NCI-H2196 (cell line): ENCODE data around the gene PSG4.
"Not testable (repeated sequence)": the region's sequence is repeated elsewhere in the genome, so short reads cannot be mapped to it uniquely, and the experiment has no call there.

ENCODE experiments used
- DNase-seq: peaks from one replicate; lab custom pipeline; 2025; ENCODE audit not compliant: unreplicated experiment; lab: John Stamatoyannopoulos, UW

The PSG4 gene

DNA sequence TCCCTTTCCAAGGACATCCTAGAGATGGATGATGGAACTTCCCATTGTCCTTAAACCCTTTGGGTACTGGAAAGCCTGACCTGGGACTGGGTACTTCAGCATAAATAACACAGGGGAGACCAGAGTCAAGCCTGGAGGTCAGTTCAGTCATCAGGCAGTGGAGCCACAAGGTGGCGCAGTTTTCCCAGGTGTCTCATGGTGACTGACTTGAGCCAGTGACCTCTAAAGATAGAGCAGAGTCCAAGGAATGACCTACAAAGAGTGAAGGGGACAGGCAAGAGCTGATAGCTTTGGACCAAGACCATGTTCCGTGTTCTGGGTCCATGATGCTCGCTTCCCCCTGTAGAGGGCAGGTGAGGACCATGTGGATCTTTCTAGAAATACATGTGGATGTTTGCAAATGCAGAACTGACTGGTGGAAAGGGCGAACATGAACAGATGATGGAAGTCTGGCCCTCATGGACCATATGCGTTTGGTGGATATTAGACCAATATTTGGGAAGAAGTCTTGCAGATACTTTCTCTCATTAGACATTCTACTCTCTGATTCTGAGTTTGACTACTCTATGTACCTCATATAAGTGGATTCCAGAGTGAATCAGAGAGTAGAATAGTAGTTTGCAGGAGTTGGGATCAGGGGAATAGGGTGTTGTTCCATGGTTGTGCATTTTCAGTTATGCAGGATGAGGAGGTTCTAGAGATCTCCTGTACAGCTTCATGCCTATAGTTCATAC, 6.6 kb downstream of the PSG4 start:
- not testable (repeated sequence) for DNase-seq

DNA sequence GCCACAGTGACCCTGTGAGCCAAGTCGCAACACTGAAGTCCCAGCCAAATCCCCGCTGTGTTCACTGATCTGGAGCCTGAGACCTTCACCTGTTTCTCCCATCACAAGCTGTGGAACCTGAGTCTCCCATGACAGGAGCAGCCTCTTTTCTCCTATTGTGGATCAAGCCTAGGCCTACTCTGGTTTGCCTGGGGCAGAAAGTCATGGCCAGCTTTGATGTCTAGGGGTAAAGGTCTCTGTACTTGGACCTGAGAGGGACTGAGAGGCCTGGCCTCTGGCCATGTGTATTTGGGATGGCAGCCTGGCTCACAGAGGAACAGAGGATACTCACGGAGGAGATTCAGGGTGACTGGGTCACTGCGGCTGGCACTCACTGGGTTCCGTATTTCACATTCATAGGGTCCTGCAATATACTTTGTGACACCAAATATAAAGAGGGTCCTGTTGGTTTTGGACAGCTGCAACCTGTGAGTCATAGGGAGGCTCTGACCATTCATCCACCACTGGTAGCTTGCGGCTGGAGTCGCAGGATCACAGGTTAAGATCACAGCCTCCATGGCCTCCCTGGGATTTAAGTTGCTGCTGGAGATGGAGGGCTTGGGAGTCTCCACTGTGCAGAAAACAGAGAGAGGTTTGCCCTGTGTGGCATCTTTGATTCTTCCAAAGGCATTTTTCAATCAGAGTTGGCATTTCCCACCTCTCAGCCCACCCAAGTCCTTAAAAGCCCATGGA, 7.6 kb downstream of the PSG4 start:
- not testable (repeated sequence) for DNase-seq

DNA sequence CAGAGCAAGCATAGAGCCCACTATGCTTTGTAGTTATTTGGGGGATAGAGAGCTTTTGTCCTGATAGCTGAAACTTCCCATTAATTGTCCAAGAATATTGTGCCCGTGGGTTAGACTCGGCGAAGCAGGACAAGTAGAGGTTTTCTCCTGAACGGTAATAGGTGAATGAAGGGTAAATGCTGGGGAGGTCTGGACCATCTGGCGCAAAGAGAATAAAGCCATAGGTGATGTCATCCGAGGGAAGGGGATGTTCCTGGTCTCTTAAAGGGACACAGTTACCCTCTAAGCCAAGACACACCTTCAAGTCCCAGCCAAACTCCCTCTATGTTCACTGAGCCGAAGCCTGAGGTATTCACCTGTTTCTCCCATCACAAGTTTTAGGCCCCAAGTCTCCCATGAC, 11.0 kb downstream of the PSG4 start:
- DNase-seq: not testable (repeated sequence)

DNA sequence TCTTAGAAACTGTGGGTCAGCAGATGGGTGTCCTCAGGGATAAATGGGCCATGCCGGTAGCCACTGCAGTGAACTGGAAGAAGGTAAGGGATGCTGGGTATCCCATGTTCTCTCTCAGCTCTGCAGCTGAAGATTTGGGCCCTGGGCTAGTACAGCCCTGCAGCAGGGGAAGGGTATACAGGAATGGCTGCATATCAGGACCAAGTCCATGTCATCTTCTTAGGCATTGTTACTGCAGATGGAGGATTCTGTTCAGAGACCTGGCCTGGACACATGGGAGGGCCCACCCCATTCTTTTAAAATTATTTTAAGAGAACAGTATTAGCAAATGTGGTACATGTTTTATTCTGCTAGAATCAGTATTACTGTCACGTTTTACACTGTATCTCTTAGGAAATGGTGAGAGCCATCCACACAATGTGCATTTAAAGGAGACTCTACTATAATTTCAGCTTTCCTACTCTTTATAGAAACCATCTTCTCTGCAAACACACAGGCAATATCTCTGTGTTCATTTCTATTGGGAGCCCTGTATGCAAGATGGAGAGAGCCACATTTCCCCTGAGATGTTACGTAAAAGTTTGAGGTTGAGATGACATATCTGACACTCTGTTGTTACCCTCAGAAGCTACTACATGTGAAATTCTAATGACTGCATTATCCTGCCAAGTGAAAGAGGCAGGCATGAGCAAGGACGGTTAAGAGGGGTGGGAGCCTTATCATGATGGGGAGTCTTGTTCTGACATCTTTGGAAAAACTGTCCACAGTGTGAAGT, 12.9 kb downstream of the PSG4 start:
- DNase-seq: not testable (repeated sequence)

DNA sequence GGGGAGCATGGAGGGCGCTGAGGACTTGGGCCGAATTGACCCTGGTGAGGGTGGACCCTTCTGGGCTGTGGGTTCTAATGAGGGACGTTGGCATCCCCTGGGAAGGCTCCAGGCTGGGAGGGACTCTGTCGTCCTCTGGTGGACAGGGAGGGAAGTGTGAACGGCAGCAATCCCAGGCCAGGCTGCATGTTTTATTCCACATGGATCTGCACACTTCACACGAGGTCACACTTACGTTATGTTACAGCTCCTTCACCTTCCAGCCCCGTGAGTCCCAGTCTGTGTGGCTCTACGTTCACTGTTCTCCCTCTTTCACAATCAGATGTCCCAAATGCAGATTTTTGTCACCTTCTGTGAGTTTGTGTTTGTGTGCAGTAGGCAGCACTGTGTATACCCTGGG, 17.3 kb downstream of the PSG4 start:
- DNase-seq: not testable (repeated sequence)

DNA sequence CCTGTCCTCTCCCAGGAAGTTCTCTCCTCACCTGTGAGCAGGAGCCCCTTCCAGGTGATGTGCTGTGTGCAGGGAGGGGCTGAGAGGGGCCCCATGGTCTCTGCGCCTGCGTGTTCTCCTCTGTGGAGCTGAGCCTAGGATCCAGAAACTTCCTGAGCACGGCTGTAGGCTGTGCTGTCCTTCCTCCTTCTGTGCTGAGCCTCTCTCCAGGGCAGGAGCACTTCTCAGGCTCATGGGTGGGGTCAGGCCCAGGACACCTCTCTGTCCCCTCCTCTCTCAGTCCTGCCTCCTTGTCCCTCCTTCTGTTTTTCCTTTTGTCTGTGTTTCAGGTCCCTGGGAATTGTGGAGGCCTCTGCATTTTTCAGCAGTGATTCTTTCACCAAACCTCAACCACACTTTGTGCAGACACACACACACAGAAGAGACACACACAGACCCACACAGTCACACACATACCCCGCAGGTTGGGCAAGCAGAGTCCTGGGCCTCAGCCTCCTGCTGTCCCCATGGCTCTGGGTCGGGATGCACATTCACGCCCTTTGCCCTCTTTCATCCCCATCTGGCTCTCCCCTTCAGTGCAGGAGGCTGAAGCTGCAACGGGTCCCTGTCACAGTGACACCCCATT, 19.0 kb downstream of the PSG4 start, which contains the start of gene PSG5:
TSS of gene PSG5 (minus strand) at position 226 of the 625 bp plus-strand sequence. CDS start at position 95, 131 bp downstream.
- not testable (repeated sequence) for DNase-seq

DNA sequence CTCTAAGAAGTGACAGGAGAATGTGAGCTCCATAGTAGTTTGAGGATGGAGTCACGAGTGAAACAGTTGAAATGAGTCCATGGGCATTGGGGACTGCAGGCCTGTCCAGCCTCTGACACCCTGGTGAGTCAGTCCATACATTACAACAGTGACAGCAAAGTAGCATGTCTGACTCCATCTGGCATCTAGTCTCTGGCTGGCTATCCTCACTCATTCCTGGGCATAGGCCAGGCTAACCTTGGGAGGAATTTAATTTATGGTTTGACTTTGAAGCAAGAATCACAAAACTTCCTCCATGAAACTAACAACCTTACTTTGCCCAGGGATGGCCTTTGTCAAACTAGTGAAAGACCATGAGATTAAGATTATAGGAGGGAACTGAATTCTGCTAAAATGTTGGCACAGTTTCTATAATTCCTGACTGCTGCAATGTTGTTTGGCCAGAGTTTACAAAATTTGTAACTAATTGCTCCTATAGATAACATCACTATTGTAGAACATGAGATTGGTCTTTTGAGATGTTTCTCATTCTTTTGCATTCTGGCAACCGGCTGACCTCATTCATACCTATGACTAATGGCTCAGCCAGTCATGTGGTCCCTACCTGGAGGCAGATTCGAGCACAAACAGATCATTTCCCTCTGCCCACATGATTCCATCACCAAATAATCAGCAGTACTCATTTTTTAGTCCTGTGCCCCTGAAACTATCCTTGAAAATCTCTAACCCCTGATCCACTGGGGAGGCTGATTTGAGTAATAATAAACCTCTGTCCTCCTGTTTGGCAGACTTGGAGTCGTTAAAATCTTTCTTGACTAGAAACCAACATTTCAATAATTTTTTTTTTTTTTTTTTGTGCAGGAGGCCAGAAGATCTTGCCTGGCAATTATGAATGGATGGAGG, 23.3 kb downstream of the PSG4 start:
- DNase-seq: not testable (repeated sequence)

DNA sequence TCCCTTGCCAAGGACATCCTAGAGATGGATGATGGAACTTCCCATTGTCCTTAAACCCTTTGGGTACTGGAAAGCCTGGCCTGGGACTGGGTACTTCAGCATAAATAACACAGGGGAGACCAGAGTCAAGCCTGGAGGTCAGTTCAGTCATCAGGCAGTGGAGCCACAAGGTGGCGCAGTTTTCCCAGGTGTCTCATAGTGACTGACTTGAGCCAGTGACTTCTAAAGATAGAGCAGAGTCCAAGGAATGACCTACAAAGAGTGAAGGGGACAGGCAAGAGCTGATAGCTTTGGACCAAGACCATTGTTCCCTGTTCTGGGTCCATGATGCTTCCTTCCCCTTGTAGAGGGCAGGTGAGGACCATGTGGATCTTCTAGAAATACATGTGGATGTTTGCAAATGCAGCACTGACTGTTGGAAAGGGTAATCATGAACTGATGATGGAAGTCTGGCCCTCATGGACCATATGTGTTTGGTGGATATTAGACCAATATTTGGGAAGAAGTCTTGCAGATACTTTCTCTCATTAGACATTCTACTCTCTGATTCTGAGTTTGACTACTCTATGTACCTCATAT, 25.8 kb downstream of the PSG4 start:
- not testable (repeated sequence) for DNase-seq

DNA sequence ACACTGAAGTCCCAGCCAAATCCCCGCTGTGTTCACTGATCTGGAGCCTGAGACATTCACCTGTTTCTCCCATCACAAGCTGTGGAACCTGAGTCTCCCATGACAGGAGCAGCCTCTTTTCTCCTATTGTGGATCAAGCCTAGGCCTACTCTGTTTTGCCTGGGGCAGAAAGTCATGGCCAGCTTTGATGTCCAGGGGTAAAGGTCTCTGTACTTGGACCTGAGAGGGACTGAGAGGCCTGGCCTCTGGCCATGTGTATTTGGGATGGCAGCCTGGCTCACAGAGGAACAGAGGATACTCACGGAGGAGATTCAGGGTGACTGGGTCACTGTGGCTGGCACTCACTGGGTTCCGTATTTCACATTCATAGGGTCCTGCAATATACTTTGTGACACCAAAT, 26.9 kb downstream of the PSG4 start:
- DNase-seq: not testable (repeated sequence)

DNA sequence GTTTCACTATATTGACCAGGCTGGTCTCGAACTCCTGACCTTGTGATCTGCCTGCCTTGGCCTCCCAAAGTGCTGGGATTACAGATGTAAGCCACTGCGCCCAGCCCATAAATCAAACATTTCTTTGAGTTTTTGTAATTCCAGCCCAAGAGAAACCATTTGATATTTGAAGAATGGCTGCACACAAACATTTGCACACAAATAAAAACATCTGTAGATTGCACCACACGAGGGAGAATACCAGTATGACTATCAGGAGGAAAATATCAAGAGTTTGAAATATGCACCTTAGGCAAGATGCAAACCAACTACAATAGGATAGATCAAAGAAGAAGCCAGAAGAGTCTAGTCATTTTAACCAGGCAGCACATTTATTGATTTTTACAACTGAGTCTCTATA, 39.5 kb downstream of the PSG4 start:
- not testable (repeated sequence) for DNase-seq

DNA sequence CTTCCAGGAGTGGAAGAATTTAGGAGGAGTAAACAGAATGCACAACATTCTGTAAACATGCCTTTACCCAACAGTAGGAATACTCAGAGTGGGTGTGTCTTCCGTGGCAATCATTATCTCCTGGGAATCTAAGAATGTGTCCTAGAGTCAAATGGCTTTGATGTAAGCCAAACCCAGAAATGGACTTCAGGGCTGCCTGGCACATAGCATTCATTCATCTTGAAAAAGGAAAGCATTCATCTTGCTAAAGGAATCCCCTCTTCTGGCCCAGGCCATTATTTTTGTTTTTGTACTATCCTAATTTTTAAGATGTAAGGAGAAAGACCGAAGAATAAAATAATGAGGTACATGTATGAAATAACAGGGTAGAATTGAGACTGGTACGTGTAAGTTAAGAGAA, 42.3 kb downstream of the PSG4 start:
- DNase-seq: not testable (repeated sequence)

DNA sequence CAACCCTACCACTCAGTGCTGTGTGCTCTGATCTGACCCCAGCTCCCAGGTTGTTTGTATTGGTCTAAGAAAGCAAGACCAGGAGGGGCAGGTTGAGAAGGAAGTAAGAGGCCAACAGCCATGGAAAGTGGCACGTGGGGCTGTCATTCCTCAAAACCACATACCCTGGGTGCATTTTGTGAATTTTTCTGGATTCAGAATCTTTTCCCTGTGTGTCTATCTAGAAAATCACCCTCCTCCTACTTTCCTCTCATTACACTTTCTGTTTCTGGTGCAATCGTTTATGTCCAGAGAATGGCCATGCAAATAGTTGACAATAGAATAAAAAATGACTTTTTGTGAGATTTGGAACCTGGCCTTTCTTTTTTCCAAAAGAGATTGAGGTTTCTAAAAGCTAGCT, 43.2 kb downstream of the PSG4 start:
- DNase-seq: not testable (repeated sequence)

DNA sequence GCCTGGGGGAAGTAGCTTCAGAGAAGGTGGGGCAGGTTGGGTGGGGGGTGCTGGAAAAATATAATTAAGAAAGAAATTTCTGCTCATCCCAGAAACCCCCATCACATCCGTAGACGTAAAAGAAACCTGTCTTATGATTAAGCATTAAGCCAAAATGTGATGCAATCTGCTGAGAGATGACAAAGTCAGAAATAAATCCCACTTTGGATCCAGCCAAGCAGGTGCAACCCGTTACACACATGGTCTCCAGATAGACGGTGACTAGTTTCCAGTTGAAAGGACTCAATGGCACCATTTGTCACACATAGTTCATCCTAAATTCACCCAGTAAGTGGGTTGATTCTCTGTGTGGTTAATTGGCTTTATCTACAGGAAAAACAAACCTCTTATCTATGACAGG, 53.2 kb downstream of the PSG4 start:
- no peak for DNase-seq

DNA sequence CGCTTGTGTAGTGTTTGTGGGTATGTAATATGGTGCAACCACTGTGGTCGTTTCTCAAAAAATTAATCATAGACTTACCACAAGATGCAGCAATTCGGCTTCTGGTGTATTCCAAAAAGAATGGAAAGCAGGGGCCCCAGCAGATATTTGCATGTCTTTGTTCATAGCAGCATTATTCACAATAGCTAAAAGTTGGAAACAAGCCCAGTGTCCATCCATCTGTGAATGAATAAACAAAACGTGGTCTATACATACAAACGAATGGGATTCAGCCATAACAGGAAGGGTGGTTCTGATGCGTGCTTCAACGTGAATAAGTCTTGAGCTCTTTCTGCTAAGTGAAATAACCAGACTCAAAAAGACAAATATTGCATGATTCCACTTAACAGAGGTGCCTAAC, 55.6 kb downstream of the PSG4 start:
- not testable (repeated sequence) for DNase-seq

DNA sequence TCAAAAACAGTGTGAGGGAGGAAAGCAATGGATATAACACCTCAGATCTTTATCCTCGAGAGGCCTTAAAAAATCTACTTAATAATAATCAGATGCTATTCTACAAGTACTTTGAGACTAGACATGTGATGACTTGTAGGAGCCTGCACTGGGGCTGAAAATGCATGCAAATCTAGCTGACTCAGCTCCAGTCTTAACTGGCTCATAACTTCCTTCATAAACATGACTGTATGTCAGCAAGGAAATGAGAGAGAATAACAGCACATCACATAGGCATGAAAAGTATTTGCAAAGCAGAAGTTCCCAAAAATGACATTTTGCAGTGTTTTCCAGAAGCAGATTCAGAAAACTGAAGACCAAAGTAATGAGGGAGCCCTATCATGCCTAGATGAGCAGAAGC, 57.2 kb downstream of the PSG4 start:
- DNase-seq: no peak
